HEK293 (cell line): ENCODE data around the gene PI4KA.

Experiments used
- CTCF ChIA-PET: fragments of 350-600 bp; formaldehyde crosslinking; extraction: SDS; loops from one replicate; lab custom pipeline; 2021; ENCODE audit warnings: antibody characterized with exemption; lab: Yijun Ruan, JAX
- POLR2A ChIA-PET: fragments of 300-600 bp; formaldehyde crosslinking; extraction: SDS; loops from one replicate; lab custom pipeline; 2020; ENCODE audit warnings: antibody characterized with exemption, inconsistent platforms; lab: Yijun Ruan, JAX
- H3K27ac ChIP-seq: fragments of 200-500 bp; sonication (Bioruptor generic); 2 replicates; pipeline ENCODE4 v1.5.1; 2014; ENCODE audit warnings: low read depth, low read length, control low read depth, inconsistent platforms; ENCODE audit errors: extremely low read depth
- H3K36me3 ChIP-seq, 2 experiments: fragments of 200-500 bp in 1 of 2; sonication (Bioruptor generic) in 1 of 2; 1 replicate in 1 of 2; 2 replicates in 1 of 2; pipeline ENCODE4 v1.5.1; 2014 to 2017; ENCODE audit warnings: inconsistent platforms in 2 of 2, low read length in 2 of 2; ENCODE audit not compliant: control insufficient read depth in 2 of 2, insufficient read depth in 1 of 2
- H3K4me1 ChIP-seq: fragments of 200-500 bp; sonication (Bioruptor generic); 2 replicates; pipeline ENCODE4 v1.5.1; 2014; ENCODE audit warnings: mild to moderate bottlenecking, low read length, inconsistent platforms; ENCODE audit not compliant: control insufficient read depth, insufficient read depth
- H3K4me3 ChIP-seq: 2 replicates; pipeline ENCODE4 v1.5.1; 2011; ENCODE audit warnings: low read depth, mild to moderate bottlenecking, control low read depth, low read length, moderate library complexity
- H3K9me3 ChIP-seq: fragments of 200-500 bp; sonication (Bioruptor generic); 2 replicates; pipeline ENCODE4 v1.5.1; 2014; ENCODE audit warnings: low read depth, low read length, inconsistent platforms; ENCODE audit not compliant: control insufficient read depth, insufficient read depth
- BCL6B ChIP-seq: fragments of 450-650 bp; formaldehyde crosslinking; IDR thresholded peaks from 2 replicates; pipeline ENCODE4 v1.5.1; 2017; ENCODE audit warnings: missing biosample characterization, missing genetic modification characterization
- HOXD13 ChIP-seq: sonication (generic); formaldehyde crosslinking; IDR thresholded peaks from 2 replicates; pipeline ENCODE4 v1.8.0; 2022; ENCODE audit warnings: missing genetic modification reagents, borderline replicate concordance
- KLF7 ChIP-seq: fragments of 450-650 bp; formaldehyde crosslinking; IDR thresholded peaks from 2 replicates; pipeline ENCODE4 v1.5.1; 2016; ENCODE audit warnings: missing biosample characterization, missing genetic modification characterization, borderline replicate concordance
- KLF9 ChIP-seq: fragments of 450-650 bp; formaldehyde crosslinking; IDR thresholded peaks from 2 replicates; pipeline ENCODE4 v1.5.1; 2016; ENCODE audit warnings: missing biosample characterization, missing genetic modification characterization, low read depth
- MYNN ChIP-seq: fragments of 450-650 bp; formaldehyde crosslinking; IDR thresholded peaks from 2 replicates; pipeline ENCODE4 v1.5.1; 2016; ENCODE audit warnings: missing biosample characterization, missing genetic modification characterization, borderline replicate concordance
- PRDM4 ChIP-seq: fragments of 450-650 bp; formaldehyde crosslinking; IDR thresholded peaks from 2 replicates; pipeline ENCODE4 v1.5.1; 2017; ENCODE audit warnings: missing biosample characterization, missing genetic modification characterization
- RBAK ChIP-seq: fragments of 450-650 bp; formaldehyde crosslinking; IDR thresholded peaks from 2 replicates; pipeline ENCODE4 v1.5.1; 2016; ENCODE audit warnings: missing biosample characterization, missing genetic modification characterization
- SCRT1 ChIP-seq: fragments of 450-650 bp; formaldehyde crosslinking; IDR thresholded peaks from 2 replicates; pipeline ENCODE4 v1.5.1; 2016; ENCODE audit warnings: missing biosample characterization, missing genetic modification characterization, borderline replicate concordance
- SP2 ChIP-seq: fragments of 450-650 bp; formaldehyde crosslinking; IDR thresholded peaks from 2 replicates; pipeline ENCODE4 v1.5.1; 2016; ENCODE audit warnings: missing biosample characterization, missing genetic modification characterization
- YY2 ChIP-seq: fragments of 450-650 bp; formaldehyde crosslinking; IDR thresholded peaks from 2 replicates; pipeline ENCODE4 v1.5.1; 2016; ENCODE audit warnings: missing biosample characterization, missing genetic modification characterization
- ZBTB17 ChIP-seq: fragments of 450-650 bp; formaldehyde crosslinking; IDR thresholded peaks from 2 replicates; pipeline ENCODE4 v1.5.1; 2016; ENCODE audit warnings: missing biosample characterization, missing genetic modification characterization
- ZBTB20 ChIP-seq: fragments of 450-650 bp; formaldehyde crosslinking; IDR thresholded peaks from 2 replicates; pipeline ENCODE4 v1.5.1; 2016; ENCODE audit warnings: missing biosample characterization, missing genetic modification characterization
- ZBTB49 ChIP-seq: fragments of 450-650 bp; formaldehyde crosslinking; IDR thresholded peaks from 2 replicates; pipeline ENCODE4 v1.5.1; 2016; ENCODE audit warnings: missing biosample characterization, missing genetic modification characterization, low read depth
- ZNF146 ChIP-seq: fragments of 450-650 bp; formaldehyde crosslinking; IDR thresholded peaks from 2 replicates; pipeline ENCODE4 v1.5.1; 2016; ENCODE audit warnings: missing biosample characterization, missing genetic modification characterization
- ZNF24 ChIP-seq: fragments of 450-650 bp; formaldehyde crosslinking; IDR thresholded peaks from 2 replicates; pipeline ENCODE4 v1.5.1; 2016; ENCODE audit warnings: missing biosample characterization, missing genetic modification characterization
- ZNF266 ChIP-seq: fragments of 450-650 bp; formaldehyde crosslinking; IDR thresholded peaks from 2 replicates; pipeline ENCODE4 v1.5.1; 2016; ENCODE audit warnings: missing biosample characterization, missing genetic modification characterization, low read depth
- ZNF350 ChIP-seq: fragments of 450-650 bp; formaldehyde crosslinking; IDR thresholded peaks from 2 replicates; pipeline ENCODE4 v1.5.0; 2017; ENCODE audit warnings: missing biosample characterization, mild to moderate bottlenecking, missing genetic modification characterization
- ZNF433 ChIP-seq: fragments of 450-650 bp; formaldehyde crosslinking; IDR thresholded peaks from 2 replicates; pipeline ENCODE4 v1.5.1; 2016; ENCODE audit warnings: missing biosample characterization, missing genetic modification characterization, low read depth
- ZNF501 ChIP-seq: fragments of 450-650 bp; formaldehyde crosslinking; IDR thresholded peaks from 2 replicates; pipeline ENCODE4 v1.5.1; 2016; ENCODE audit warnings: missing biosample characterization, missing genetic modification characterization
- ZNF626 ChIP-seq: fragments of 450-650 bp; sonication (Bioruptor Pico); formaldehyde crosslinking; IDR thresholded peaks from 2 replicates; pipeline ENCODE4 v1.5.1; 2018; ENCODE audit warnings: missing biosample characterization, missing genetic modification characterization, inconsistent platforms
- ZNF645 ChIP-seq: fragments of 450-650 bp; formaldehyde crosslinking; IDR thresholded peaks from 2 replicates; pipeline ENCODE4; 2016; ENCODE audit warnings: missing biosample characterization, missing genetic modification characterization
- ZNF670 ChIP-seq: fragments of 450-650 bp; formaldehyde crosslinking; IDR thresholded peaks from 2 replicates; pipeline ENCODE4 v1.5.1; 2016; ENCODE audit warnings: missing biosample characterization, missing genetic modification characterization, low read depth
- ZNF768 ChIP-seq: fragments of 450-650 bp; formaldehyde crosslinking; IDR thresholded peaks from 2 replicates; pipeline ENCODE4 v1.5.1; 2018; ENCODE audit warnings: missing biosample characterization, mild to moderate bottlenecking, missing genetic modification characterization
- ZNF791 ChIP-seq: fragments of 450-650 bp; formaldehyde crosslinking; IDR thresholded peaks from 2 replicates; pipeline ENCODE4 v1.5.1; 2016; ENCODE audit warnings: missing biosample characterization, missing genetic modification characterization
- ZNF830 ChIP-seq: fragments of 450-650 bp; IDR thresholded peaks from 2 replicates; pipeline ENCODE4 v1.5.0; 2018; ENCODE audit warnings: missing biosample characterization, missing genetic modification characterization, low read depth, mild to moderate bottlenecking, moderate library complexity
- ZSCAN5A ChIP-seq: fragments of 450-650 bp; formaldehyde crosslinking; IDR thresholded peaks from 2 replicates; pipeline ENCODE4 v1.5.1; 2016; ENCODE audit warnings: missing biosample characterization, missing genetic modification characterization
- ZXDB ChIP-seq: fragments of 450-650 bp; formaldehyde crosslinking; IDR thresholded peaks from 2 replicates; pipeline ENCODE4 v1.5.1; 2016; ENCODE audit warnings: missing biosample characterization, missing genetic modification characterization

Gene PI4KA

GRCh38 chr22:20836987-20837823 is 21.4 kb downstream of the PI4KA start:
- Histone ChIP-seq H3K4me3 (no peak overlapping the region), H3K36me3 (peaks cover 0 to 25% of the 10 kb centered on the region in 2 experiments; a peak in 2 of 3 replicates), H3K4me1 (no peaks in the 10 kb centered on the region), H3K27ac (no peak overlapping the region)
- CTCF ChIA-PET = interaction anchor here (2.3 kb wide), 1 partner anchor 33 kb away, joined by 9 read pairs; no protein-coding TSS in a partner anchor
- POLR2A ChIA-PET = no interaction called here
- TF ChIP-seq HOXD13 (CRISPR knock-in tag) (no peak), ZSCAN5A (tag by site-specific recombination) (no peak), RBAK (no peak), ZNF146 (no peak), ZBTB20 (tag by site-specific recombination) (no peak), ZNF626 (tag by site-specific recombination) (no peak), KLF9 (tag by site-specific recombination) (no peak), KLF7 (tag by site-specific recombination) (no peak), MYNN (tag by site-specific recombination) (no peak), ZXDB (tag by site-specific recombination) (no peak), ZNF501 (tag by site-specific recombination) (no peak), ZNF645 (tag by site-specific recombination) (no peak), ZNF350 (tag by site-specific recombination) (no peak), ZNF768 (tag by site-specific recombination) (no peak), ZNF830 (tag by site-specific recombination) (no peak), SCRT1 (tag by site-specific recombination) (no peak)
- TF ChIP-seq, all 188 proteins: peak for 0
- H3K9me3 ChIP-seq = no peaks in the 10 kb centered on the region

GRCh38 chr22:20834725-20835124 is 23.9 kb downstream of the PI4KA start:
- no peaks in the 10 kb centered on the region for H3K4me1 ChIP-seq
- no peak overlapping the region for H3K27ac ChIP-seq
- ChIA-PET CTCF (interaction anchor here (0.7 to 1.0 kb wide), 2 partner anchors 11 to 20 kb away, joined by 3 read pairs; no protein-coding TSS in a partner anchor), POLR2A (interaction anchor here (0.8 to 0.9 kb wide), 2 partner anchors 32 to 36 kb away, joined by 3 read pairs; no protein-coding TSS in a partner anchor)
- H3K36me3 ChIP-seq = peaks cover 7 to 46% of the 10 kb centered on the region in 2 experiments; a peak in 2 of 3 replicates
- H3K9me3 ChIP-seq = no peaks in the 10 kb centered on the region
- no peak overlapping the region for H3K4me3 ChIP-seq
- TF ChIP-seq BCL6B (tag by site-specific recombination) = no peak
- TF ChIP-seq SP2 (tag by site-specific recombination) = no peak
- TF ChIP-seq PRDM4 (tag by site-specific recombination) = no peak
- no peak for TF ChIP-seq YY2 (tag by site-specific recombination)
- no peak for TF ChIP-seq ZBTB17 (tag by site-specific recombination)
- TF ChIP-seq ZNF433 = no peak
- no peak for TF ChIP-seq ZNF266 (tag by site-specific recombination)
- TF ChIP-seq ZBTB49 (tag by site-specific recombination) = no peak
- no peak for TF ChIP-seq ZNF670 (tag by site-specific recombination)
- no peak for TF ChIP-seq ZNF791 (tag by site-specific recombination)
- TF ChIP-seq ZNF24 (tag by site-specific recombination) = no peak
